Upper lobe of left lung (tissue), 6 donors: ENCODE results near the gene PTBP1. TPM values are rescaled to one million over a fixed set of nuclear protein-coding genes. Genes with fewer than 3 reads are reported as not detected.

Experiments
- ATAC-seq, 2 donors: fragments of 200-7000 bp; cut with Tn5 transposase; one replicate each; pipeline ENCODE4 v1.9.1; 2022; ENCODE audit warnings: mild to moderate bottlenecking in 2 of 2, moderate library complexity in 2 of 2; ENCODE audit not compliant: low FRiP score in 2 of 2
- DNase-seq, 2 donors: peaks; one replicate each; pipeline ENCODE4 v3.0.0-alpha.2; 2019 to 2020
- H3K27ac ChIP-seq, 4 donors: fragments of 200-600 bp; sonication (generic); one replicate each; pipeline ENCODE4 v1.5.1; 2016 to 2019
- H3K27me3 ChIP-seq, 4 donors: fragments of 200-600 bp; sonication (generic); one replicate each; pipeline ENCODE4 v1.5.1; 2017 to 2019
- H3K36me3 ChIP-seq, 4 donors: fragments of 200-600 bp; sonication (generic); one replicate each; pipeline ENCODE4 v1.5.1; 2016 to 2019
- H3K4me1 ChIP-seq, 4 donors: fragments of 200-600 bp; sonication (generic); one replicate each; pipeline ENCODE4 v1.5.1; 2018 to 2019
- H3K4me3 ChIP-seq, 4 donors: fragments of 200-600 bp; sonication (generic); one replicate each; pipeline ENCODE4 v1.5.1; 2017 to 2019; ENCODE audit warnings: mild to moderate bottlenecking in 2 of 4, moderate library complexity in 1 of 4
- H3K9me3 ChIP-seq, 4 donors: fragments of 200-600 bp; sonication (generic); one replicate each; pipeline ENCODE4 v1.5.1; 2018 to 2019
- EP300 ChIP-seq, 4 donors: sonication (generic); formaldehyde crosslinking; IDR thresholded peaks; one replicate each; pipeline ENCODE4 v1.5.1; 2017; ENCODE audit warnings: antibody characterized with exemption in 4 of 4, control low read depth in 2 of 4
- POLR2A ChIP-seq, 4 donors: fragments of 450-650 bp; IDR thresholded peaks; one replicate each; pipeline ENCODE4 v1.5.1; 2016 to 2017; ENCODE audit warnings: antibody characterized with exemption in 4 of 4, mild to moderate bottlenecking in 2 of 4
- POLR2AphosphoS5 ChIP-seq, 2 donors: sonication (generic); formaldehyde crosslinking; IDR thresholded peaks; one replicate each; pipeline ENCODE4 v1.5.1; 2017; ENCODE audit warnings: antibody characterized with exemption in 2 of 2
- WGBS, 2 donors: methylation state at CpG; one replicate each; pipeline ENCODE4 v1.1.5; 2017 to 2018; 5-methylcytosine and 5-hydroxymethylcytosine counted together
- total RNA-seq, 6 donors: library from RNA; depleted of rRNA in 4 of 6; stranded (reverse); fragments of >200 nt in 4 of 6; gene quantifications; one replicate each; pipeline versions ENCODE4 v1.1.0 to v1.2.1, GENCODE V29; 2016 to 2021
- TF ChIP-seq, protein P1 (sequence below), 6 experiments: fragments of 450-650 bp in 4 of 6; fragments of 200-600 bp in 2 of 6; sonication (generic) in 2 of 6; IDR thresholded peaks; one replicate each; pipeline ENCODE4 v1.5.1; 2016 to 2019; ENCODE audit warnings: antibody characterized with exemption in 6 of 6
- donor health status: DM: no; HTN: no; CAD: no; lungs with moderate emphysema.
- donor health status: DM: no; HTN: yes; CAD: no; lungs with severe emphysema.

The PTBP1 gene
- total RNA-seq, 6 donors from 2014 or later = 122 to 270 (median 219) TPM

DNA sequence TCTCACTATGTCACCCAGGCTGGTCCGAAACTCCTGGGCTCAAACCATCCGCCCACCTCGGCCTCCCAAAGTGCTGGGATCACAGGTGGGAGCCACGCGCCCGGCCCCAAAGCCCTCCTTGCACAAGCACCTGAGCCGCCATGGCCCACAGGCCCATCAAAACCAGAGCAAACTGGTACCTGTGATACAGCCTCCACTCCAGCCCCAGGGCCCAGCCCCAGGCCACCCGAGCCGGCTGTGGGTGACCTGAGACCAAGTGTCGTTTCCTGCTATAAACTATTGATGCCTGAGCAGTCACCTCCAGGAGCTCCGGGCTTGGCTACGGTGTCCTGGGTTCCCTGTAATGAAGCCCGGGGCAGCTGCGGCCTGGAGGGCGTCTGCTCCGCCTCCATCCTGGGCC lies 9.7 kb upstream of the PTBP1 start:
- ATAC-seq (no peak), DNase-seq (peak in 1 of 2 donors; percentile 68)
- Histone ChIP-seq H3K27ac (peak overlapping the region; percentile 36 to 81 (median 62)), H3K9me3 (no peaks in the 10 kb centered on the region), H3K36me3 (no peaks in the 10 kb centered on the region), H3K27me3 (no peaks in the 10 kb centered on the region), H3K4me3 (no peak overlapping the region), H3K4me1 (peaks cover 49 to 64% (median 57%) of the 10 kb centered on the region in 4 donors)
- no peak for TF ChIP-seq EP300 (IDR thresholded peaks at IDR 0.05)
- TF ChIP-seq, protein P1, sequence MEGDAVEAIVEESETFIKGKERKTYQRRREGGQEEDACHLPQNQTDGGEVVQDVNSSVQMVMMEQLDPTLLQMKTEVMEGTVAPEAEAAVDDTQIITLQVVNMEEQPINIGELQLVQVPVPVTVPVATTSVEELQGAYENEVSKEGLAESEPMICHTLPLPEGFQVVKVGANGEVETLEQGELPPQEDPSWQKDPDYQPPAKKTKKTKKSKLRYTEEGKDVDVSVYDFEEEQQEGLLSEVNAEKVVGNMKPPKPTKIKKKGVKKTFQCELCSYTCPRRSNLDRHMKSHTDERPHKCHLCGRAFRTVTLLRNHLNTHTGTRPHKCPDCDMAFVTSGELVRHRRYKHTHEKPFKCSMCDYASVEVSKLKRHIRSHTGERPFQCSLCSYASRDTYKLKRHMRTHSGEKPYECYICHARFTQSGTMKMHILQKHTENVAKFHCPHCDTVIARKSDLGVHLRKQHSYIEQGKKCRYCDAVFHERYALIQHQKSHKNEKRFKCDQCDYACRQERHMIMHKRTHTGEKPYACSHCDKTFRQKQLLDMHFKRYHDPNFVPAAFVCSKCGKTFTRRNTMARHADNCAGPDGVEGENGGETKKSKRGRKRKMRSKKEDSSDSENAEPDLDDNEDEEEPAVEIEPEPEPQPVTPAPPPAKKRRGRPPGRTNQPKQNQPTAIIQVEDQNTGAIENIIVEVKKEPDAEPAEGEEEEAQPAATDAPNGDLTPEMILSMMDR (IDR thresholded peaks at IDR 0.05) = no peak
- no peak for TF ChIP-seq POLR2A (IDR thresholded peaks at IDR 0.05)
- TF ChIP-seq POLR2AphosphoS5 (IDR thresholded peaks at IDR 0.05) = no peak
- 81 to 84% methylated on average over 15 to 16 of the region's 16 CpGs for WGBS, 2 donors

- no peak for TF ChIP-seq EP300 (IDR thresholded peaks at IDR 0.05)
- TF ChIP-seq POLR2AphosphoS5 (IDR thresholded peaks at IDR 0.05) = no peak
- TF ChIP-seq POLR2A (IDR thresholded peaks at IDR 0.05) = no peak
- TF ChIP-seq, protein P1 (IDR thresholded peaks at IDR 0.05) = no peak
- peak overlapping the region in 1 of 4 donors; percentile 26 for H3K4me3 ChIP-seq
- H3K27ac ChIP-seq = peak overlapping the region; percentile 36 to 88 (median 78)
- peaks cover 48 to 61% (median 55%) of the 10 kb centered on the region in 4 donors for H3K4me1 ChIP-seq
- H3K9me3 ChIP-seq = no peaks in the 10 kb centered on the region
- DNase-seq = peak in 1 of 2 donors; percentile 76
- no peak for ATAC-seq
- 67 to 86% methylated on average over 4 to 11 of the region's 11 CpGs for WGBS, 2 donors
- no peaks in the 10 kb centered on the region for H3K36me3 ChIP-seq
- no peaks in the 10 kb centered on the region for H3K27me3 ChIP-seq
Observed at GRCh38 chr19:788686-788982, 8.6 kb upstream of the PTBP1 start.

- no peak for TF ChIP-seq EP300 (IDR thresholded peaks at IDR 0.05)
- TF ChIP-seq, protein P1 (IDR thresholded peaks at IDR 0.05) = no peak
- TF ChIP-seq POLR2AphosphoS5 (IDR thresholded peaks at IDR 0.05) = peak in 1 of 2 donors; percentile 54
- TF ChIP-seq POLR2A (IDR thresholded peaks at IDR 0.05) = peak in 1 of 4 donors; percentile 15
- DNase-seq = peak in 1 of 2 donors; percentile 54
- Histone ChIP-seq H3K9me3 (no peaks in the 10 kb centered on the region), H3K4me3 (peak overlapping the region in 1 of 4 donors; percentile 26), H3K27me3 (no peaks in the 10 kb centered on the region), H3K27ac (peak overlapping the region; percentile 36 to 88 (median 78)), H3K4me1 (peaks cover 43 to 55% (median 53%) of the 10 kb centered on the region in 4 donors), H3K36me3 (no peaks in the 10 kb centered on the region)
- WGBS, 2 donors = 33 to 40% methylated on average over 24 to 33 of the region's 33 CpGs
- ATAC-seq = peak; percentile 31 to 38
Observed at GRCh38 chr19:788983-789700, 8.1 kb upstream of the PTBP1 start.

DNA sequence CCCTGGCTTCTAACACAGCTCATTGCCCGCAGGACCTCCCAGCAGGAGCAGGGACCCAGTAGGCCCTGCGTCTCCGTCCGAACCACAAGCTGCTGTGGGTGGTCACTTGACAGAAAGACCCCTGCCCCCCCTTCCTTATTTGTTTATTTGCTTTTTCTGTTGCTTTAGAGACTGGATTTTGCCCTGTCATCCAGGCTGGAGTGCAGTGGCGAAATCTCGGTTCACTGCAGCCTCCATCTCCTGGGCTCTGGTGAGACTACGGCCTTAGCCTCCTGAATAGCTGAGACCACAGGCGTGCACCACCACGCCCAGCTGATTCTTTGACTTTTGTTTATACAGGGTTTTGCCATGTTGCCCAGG lies 7.6 kb upstream of the PTBP1 start:
- H3K27ac ChIP-seq = peak overlapping the region; percentile 36 to 88 (median 78)
- 36 to 58% methylated on average over 9 of the region's 9 CpGs for WGBS, 2 donors
- no peak for TF ChIP-seq POLR2AphosphoS5 (IDR thresholded peaks at IDR 0.05)
- TF ChIP-seq, protein P1 (IDR thresholded peaks at IDR 0.05) = no peak
- TF ChIP-seq EP300 (IDR thresholded peaks at IDR 0.05) = no peak
- no peak for TF ChIP-seq POLR2A (IDR thresholded peaks at IDR 0.05)
- H3K36me3 ChIP-seq = no peaks in the 10 kb centered on the region
- peak overlapping the region in 1 of 4 donors; percentile 26 for H3K4me3 ChIP-seq
- DNase-seq = no peak
- peaks cover 38 to 50% (median 49%) of the 10 kb centered on the region in 4 donors for H3K4me1 ChIP-seq
- H3K9me3 ChIP-seq = no peaks in the 10 kb centered on the region
- ATAC-seq = peak in 1 of 2 donors; percentile 54
- no peaks in the 10 kb centered on the region for H3K27me3 ChIP-seq
